ENCODE data around the gene CTAG1B.
"Not testable (repeated sequence)": the region's sequence is repeated elsewhere in the genome, so short reads cannot be mapped to it uniquely, and the experiment has no call there.

The CTAG1B gene

GRCh38 chrX:154620767-154621414, 1.8 kb upstream of the CTAG1B start:
- not testable (repeated sequence) for DNase-seq (ENCODE audit: low read depth)

DNA sequence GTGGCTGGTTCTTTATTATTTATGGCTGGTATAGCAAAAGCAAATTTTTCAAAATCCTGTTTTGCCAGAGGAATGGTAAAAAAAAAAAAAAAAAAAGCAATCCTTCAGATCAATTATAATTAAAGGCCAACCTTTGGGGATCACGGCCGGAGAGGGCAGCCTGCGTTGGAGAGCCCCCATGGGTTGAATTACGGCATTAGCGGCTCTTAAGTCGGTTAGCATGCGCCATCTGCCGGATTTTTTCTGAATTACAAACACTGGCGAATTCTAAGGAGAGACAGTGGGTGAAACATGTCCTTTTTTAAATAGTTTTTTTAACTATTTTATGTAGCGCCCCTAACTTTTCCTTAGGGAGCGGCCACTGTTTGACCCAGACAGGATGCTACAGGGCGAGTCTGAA, 5.5 kb downstream of the CTAG1B start:
- not testable (repeated sequence) for DNase-seq (ENCODE audit: low read depth)

GRCh38 chrX:154611146-154611545, 7.9 kb downstream of the CTAG1B start:
- not testable (repeated sequence) for DNase-seq (ENCODE audit: low read depth)

GRCh38 chrX:154608823-154609222, 10.3 kb downstream of the CTAG1B start:
- not testable (repeated sequence) for DNase-seq (ENCODE audit: low read depth)

DNA sequence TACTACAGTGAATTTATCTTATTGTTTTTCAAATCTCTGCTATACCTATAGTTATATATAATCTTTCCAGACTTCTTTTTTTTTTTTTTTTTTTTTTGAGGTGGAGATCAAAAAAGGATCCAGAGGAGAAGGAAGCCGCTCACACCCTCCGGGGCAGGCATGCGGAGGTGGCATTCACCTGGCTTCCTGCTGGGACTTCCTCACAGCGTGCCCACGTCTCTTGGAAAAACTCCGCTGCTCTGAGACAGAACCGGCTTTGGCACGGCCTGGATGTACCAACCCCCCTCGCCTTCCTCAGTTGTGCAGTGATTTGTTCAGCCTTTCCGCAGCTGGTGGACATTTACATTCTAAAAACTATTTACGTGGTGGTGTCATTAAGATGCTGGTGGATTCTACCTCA, 11.1 kb downstream of the CTAG1B start:
- DNase-seq (ENCODE audit: low read depth): not testable (repeated sequence)

DNA sequence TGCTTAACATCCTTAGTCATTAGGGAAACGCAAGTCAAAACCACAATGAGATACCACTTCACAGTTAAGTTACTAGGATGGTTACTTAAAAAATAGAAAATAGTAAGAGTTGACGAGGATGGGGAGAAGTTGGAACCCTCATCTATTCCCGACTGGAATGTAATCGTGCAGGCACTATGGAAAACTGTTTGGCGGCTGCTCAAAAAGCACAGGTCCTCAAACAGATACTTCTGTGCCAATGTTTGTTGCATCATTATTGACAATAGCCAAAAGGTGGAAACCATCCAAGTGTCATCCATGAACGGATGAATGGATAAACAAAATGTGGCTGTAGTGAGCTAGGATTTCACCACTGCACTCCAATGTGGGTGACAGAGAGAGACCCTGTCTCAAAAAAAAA, 11.7 kb downstream of the CTAG1B start:
- no peak for DNase-seq (ENCODE audit: low read depth)

- no peak for DNase-seq (ENCODE audit: low read depth)
Observed at GRCh38 chrX:154605566-154605965, 13.5 kb downstream of the CTAG1B start.

DNA sequence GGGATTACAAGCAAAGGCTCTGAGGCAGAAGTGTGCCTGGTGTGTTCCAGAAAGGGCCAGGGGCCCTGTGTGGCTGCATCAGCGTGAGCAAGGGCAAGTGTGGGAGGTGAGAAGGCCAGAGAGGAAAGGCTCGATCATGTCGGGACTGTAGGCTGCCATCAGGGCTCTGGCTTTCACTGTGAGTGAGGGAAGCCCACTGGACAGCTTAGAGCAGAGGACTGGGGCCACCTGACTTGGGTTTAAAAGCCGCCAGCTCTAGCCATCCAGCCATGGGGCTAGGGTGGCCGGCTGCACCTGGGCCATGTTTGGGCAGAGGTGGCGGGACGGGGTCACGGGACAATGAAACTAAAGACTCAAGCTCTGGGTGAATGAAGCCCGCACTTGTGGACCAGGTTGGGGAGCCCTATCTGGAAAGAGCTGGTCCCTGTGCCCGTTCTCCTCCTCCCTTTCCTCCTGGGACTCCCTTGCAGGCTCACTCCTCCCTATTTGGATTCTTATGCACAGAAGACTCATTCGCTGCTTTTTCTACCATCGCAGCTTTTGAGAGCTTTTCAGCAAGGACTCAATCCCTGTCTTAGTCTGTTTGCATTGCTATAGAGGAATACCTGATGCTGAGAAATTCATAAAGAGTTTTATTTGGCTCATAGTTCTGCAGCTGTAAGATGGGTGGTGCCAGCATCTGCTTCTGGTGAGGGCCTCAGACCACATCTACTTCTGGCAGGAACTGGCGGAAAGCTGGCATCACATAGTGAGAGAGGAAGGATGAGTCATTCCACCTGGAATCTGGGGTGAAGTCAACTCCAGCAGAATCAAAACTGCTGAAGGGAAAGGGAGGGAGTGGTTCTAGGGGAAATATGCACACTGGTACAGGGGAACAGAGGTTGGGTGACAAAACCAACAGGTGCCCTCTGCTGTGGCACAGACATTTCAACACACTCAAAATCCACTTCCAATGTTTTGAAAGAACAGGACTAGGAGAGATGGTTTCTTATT, 15.3 kb downstream of the CTAG1B start:
- DNase-seq (ENCODE audit: low read depth): no peak

DNA sequence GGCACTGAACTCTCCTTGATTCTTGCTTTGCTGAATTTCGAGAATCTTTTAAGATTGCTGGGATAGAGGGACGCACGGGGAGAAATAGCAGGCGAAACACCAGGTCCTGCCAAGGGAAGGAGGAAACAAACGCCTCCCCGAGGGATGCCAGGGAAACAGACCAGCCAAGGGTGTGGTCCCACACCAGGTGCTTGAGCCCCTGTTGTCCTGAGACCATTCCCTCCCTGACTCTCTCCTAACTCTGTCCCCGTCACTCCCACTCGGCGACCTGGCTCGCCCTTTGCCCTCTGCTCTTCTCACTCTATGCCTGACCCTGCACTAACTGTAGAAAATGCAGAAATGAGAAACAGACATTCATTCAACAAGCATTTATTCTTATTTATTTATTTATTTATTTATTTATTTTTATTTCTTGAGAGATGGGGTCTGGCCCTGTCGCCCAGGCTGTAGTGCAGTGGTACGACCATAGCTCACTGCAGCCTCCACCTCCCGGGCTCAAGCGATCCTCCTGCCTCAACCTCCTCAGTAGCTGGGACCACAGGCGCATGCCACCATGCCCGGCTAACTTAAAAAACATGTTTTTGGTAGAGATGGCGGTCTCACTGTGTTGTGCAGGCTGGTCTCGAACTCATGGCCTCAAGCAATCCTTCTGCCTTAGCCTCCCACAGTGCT, 16.2 kb downstream of the CTAG1B start:
- no peak for DNase-seq (ENCODE audit: low read depth)

- DNase-seq (ENCODE audit: low read depth): no peak
Observed at GRCh38 chrX:154602226-154602625, 16.9 kb downstream of the CTAG1B start.

DNA sequence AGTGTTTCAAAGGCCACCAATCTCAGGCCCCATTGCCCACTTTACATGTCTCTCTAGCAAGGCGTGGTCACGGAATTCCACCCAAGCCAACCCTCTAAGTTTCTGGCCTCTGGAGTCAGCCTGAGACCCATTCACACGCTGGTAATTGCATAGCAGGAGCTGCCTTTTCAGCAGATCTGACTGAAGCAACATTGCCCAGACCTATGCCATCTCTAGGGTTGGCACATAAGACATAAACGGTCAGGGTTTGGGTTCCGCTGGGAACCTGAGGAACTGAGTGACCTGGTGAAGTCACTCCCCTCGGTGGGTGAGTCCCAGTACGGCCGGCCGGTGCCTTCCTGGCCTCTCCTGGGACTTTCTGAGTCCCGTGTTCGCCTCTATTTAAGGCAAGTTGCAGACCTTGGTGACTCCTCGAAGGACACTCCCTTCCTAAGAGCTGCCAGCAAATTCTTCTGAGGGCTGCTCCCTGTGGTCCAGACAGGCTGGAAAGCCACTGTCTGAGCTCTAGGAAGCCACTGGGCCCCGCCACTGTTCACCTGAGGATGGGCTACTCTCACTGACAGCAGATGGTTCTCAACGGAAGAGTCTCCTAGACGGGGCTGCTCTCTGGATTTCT, 18.2 kb downstream of the CTAG1B start:
- DNase-seq (ENCODE audit: low read depth): no peak

GRCh38 chrX:154599531-154599930, 19.6 kb downstream of the CTAG1B start:
- no peak for DNase-seq (ENCODE audit: low read depth)

DNA sequence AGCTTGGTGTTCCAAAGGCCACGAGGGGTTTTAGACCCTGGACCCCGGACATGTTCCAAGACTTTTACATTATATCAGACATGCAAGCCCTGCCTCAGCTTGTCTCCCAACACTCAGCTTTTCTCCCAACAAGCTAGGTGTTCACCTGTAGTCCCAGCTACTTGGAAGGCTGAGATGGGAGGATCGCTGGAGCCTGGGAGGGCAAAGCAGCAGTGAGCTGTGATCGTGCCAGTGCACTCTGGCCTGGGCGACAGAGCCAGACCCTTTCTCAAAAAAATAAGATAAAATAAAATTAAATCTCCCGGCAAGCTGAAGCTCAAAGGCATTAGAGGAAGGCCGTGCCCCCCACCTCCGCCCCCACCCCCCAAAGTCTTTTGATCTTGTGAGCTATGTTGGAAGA, 20.4 kb downstream of the CTAG1B start:
- DNase-seq (ENCODE audit: low read depth): no peak

DNA sequence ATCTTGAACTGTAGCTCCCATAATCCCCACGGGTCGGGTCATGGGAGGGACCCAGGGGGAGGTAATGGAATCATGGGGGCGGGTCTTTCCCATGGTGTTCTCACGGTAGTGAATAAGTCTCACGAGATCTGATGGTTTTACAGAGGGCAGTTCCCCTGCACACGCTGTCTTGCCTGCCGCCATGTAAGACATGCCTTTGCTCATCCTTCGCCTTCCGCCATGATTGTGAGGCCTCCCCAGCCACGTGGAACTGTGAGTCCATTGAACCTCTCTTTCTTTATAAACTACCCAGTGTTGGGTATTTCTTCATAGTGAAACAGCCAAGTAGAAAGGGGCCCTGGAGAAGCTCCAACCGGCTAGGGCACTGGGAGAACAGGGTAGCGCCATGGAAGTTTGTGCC, 21.9 kb downstream of the CTAG1B start:
- no peak for DNase-seq (ENCODE audit: low read depth)

GRCh38 chrX:154596290-154596929, 22.7 kb downstream of the CTAG1B start:
- no peak for DNase-seq (ENCODE audit: low read depth)

- no peak for DNase-seq (ENCODE audit: low read depth)
Observed at GRCh38 chrX:154595559-154596249, 23.4 kb downstream of the CTAG1B start.

DNA sequence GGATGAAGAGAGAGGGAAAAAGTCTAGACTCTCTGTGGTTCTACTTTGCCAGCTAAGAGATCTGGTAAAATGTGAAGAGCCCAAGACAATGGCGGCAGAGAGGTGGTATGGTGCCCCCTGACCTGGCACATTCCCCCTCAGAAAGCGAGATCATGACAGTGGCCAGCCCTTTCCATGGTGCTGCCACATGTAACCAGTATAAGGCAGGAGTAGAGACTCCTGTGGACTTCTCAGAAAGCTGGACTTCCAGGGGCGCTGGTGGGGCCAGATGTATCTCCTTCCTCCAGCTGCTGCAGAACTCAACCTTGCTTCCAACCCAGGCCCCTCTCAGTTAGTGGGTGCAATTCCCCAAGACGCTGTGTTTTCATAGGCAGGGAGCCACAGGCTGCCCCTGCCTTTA, 24.6 kb downstream of the CTAG1B start:
- no peak for DNase-seq (ENCODE audit: low read depth)

- no peak for DNase-seq (ENCODE audit: low read depth)
Observed at GRCh38 chrX:154593201-154593600, 25.9 kb downstream of the CTAG1B start.

DNA sequence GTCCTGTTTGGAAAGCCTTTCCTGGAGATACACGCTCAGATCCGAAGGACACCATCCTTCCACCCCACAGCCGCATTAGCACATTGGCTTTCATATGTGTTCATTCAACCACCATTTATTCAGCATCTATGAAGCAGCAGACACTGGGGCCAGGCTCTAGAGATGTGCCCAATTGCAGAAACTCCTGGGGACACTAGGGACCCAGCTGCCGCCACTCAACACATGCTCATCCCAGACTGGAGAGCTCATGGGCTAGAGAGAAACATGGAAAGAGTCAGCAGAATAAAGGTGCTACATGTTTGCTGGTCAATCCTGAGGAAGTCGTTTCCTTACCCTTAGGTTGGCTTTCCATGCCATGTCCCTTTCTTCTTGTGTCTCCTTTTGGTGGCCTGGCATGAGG, 26.6 kb downstream of the CTAG1B start:
- no peak for DNase-seq (ENCODE audit: low read depth)

DNA sequence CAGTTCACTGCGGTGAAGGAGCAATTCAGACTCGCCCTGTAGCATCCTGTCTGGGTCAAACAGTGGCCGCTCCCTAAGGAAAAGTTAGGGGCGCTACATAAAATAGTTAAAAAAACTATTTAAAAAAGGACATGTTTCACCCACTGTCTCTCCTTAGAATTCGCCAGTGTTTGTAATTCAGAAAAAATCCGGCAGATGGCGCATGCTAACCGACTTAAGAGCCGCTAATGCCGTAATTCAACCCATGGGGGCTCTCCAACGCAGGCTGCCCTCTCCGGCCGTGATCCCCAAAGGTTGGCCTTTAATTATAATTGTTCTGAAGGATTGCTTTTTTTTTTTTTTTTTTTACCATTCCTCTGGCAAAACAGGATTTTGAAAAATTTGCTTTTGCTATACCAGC, 28.7 kb downstream of the CTAG1B start:
- not testable (repeated sequence) for DNase-seq (ENCODE audit: low read depth)

- DNase-seq (ENCODE audit: low read depth): not testable (repeated sequence)
Observed at GRCh38 chrX:154584585-154585183, 34.4 kb downstream of the CTAG1B start, which contains the start of gene CTAG1A. CTAG1A (plus strand) TSS chrX:154585133; CDS start chrX:154585207, 74 bp downstream.
